HG03175 (cell line): ENCODE data around the gene FKBP2.
A peak's percentile ranks its signal among the peaks of the same experiment; 100 is the strongest.

ENCODE experiments used
- ATAC-seq: cut with Tn5 transposase; IDR thresholded peaks from one replicate; pipeline ENCODE4 v1.9.1; 2021; ENCODE audit warnings: mild to moderate bottlenecking, moderate library complexity; ENCODE audit not compliant: unreplicated experiment

The FKBP2 gene

GRCh38 chr11:64232182-64232966 lies 8.5 kb upstream of the FKBP2 start:
- no peak for ATAC-seq

- ATAC-seq = no peak
Observed at GRCh38 chr11:64232967-64233315, 8.0 kb upstream of the FKBP2 start.

DNA sequence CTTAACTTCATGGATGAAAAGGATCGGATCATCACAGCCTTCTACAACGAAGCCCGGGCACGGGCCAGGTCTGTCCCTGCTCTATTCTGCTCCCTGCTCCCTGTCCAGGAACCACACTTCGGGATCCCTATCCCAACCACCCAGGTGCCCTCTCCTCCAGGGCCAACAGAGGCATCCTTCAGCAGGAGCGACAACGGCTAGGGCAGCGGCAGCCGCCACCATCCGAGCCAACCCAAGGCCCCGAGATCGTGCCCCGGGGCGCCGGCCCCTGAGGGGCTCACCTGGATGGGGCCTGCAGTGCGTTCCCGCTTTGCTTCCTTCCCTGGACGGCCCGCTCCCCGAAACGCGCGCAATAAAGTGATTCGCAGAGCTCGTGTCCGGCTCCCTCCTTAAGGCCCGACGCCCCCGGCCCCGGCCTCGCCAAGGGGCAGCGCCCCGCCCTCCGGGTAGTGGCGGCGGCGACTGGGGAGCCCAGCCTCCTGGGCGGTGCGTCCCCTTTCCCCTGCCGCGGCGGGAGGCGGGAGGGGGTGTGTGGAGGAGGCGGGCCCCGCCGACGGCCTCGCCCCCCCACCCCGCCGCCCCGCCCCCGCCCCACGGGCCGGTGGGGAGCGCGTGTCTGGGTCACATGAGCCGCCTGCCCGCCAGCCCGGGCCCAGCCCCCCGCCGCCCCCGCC lies 6.8 kb upstream of the FKBP2 start, which contains the start of gene VEGFB:
VEGFB (plus strand) TSS at position 672 of the 674 bp plus-strand sequence. CDS start 250 bp downstream, outside the sequence.
- peak; percentile 31 for ATAC-seq

GRCh38 chr11:64234647-64235379 lies 6.1 kb upstream of the FKBP2 start:
- ATAC-seq = peak; percentile 26

GRCh38 chr11:64235437-64236161 lies 5.3 kb upstream of the FKBP2 start:
- no peak for ATAC-seq

DNA sequence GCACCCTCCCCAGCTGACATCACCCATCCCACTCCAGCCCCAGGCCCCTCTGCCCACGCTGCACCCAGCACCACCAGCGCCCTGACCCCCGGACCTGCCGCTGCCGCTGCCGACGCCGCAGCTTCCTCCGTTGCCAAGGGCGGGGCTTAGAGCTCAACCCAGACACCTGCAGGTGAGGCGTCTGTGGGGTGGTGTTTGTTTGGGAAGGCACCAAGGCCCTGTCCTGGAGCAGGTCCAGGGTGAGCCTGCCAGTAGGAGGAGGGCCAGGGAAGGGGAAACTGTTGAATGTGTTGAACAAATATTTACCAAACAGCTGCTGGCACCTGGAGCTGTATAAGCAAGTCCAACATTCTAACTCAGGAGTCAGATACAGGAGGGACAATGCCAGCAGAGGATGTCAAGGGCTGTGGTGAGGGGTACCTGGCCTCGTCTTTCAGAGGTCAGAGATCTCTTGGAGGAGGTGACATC lies 3.4 kb upstream of the FKBP2 start:
- no peak for ATAC-seq

- ATAC-seq = no peak
Observed at GRCh38 chr11:64238076-64238475, 2.8 kb upstream of the FKBP2 start.

GRCh38 chr11:64238999-64239398 lies 1.9 kb upstream of the FKBP2 start:
- no peak for ATAC-seq

DNA sequence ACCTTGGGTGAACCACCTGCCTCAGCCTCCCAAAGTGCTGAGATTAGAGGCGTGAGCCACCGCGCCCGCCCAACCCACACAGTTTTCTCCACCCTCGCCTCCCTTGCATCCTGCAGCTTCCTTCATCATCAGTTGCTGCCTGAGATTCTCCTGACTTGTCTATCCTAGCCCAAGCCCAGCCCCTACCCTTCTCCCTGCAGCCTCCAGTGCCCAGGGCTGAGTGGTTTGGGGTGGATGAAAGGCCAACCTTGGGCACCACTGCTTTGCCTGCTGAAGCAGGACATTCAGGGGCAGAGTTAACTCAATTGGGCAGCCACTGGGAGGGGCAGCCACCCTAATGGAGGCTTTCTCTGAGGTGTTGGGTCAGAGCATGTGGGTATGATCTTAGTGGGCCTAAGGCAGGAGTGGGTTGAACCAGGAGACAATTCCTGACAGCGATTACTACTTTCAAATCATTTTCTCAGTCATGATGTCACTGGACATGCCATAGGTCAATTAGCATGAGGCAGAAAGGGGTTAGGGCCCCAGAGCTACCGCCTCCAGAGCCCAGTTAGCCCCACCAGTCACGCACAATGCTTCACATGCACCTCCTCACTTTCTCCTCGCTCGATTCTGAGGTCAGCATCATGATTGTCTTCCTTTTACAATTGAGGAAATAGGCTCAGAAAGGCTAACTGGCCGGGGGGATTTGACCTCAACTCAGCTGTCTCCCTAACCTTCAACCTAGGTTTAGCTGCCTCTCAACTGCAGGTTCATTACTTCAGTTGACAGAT lies 1.0 kb upstream of the FKBP2 start:
- peak; percentile 21 for ATAC-seq

- ATAC-seq = peak; percentile 65
Observed at GRCh38 chr11:64241241-64241490, 271 bp downstream of the FKBP2 start.

GRCh38 chr11:64241491-64242374 lies 838 bp downstream of the FKBP2 start:
- ATAC-seq = peak; percentile 4

- ATAC-seq = no peak
Observed at GRCh38 chr11:64243236-64243854, 2.5 kb downstream of the FKBP2 start.

GRCh38 chr11:64244107-64244506 lies 3.2 kb downstream of the FKBP2 start:
- ATAC-seq = no peak

DNA sequence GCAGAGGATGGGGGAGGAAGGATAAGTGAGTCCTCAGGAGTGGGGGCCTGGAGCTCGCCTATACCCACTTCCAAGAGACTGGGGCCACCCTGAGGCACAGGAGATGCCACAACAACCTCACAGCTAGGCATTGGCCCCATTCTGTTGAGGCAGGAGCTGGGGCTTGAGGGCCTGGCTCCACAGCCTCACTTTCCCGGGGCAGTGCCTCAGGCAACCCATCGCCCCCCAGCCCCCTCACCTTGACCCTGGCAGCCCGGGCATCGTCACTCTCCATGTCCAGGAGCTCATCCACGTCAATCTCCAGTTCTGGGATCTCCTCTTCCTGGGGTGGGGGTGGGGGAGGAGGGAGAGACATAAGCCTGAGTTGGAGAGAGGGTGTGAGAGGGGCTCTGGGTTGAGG lies 4.1 kb downstream of the FKBP2 start:
- ATAC-seq = no peak

GRCh38 chr11:64245401-64245796 lies 4.5 kb downstream of the FKBP2 start:
- no peak for ATAC-seq

GRCh38 chr11:64245797-64246620 lies 5.1 kb downstream of the FKBP2 start:
- no peak for ATAC-seq

GRCh38 chr11:64246621-64246870 lies 5.7 kb downstream of the FKBP2 start:
- ATAC-seq = peak; percentile 9
